ENCODE results near the gene HIGD2A. TPM values are rescaled to one million over a fixed set of nuclear protein-coding genes. Genes with fewer than 3 reads are reported as not detected.

The HIGD2A gene
- total RNA-seq, 1 donor from 2014 or later: 88.3 TPM

- Mint-ChIP-seq H3K27ac (peak within 1 kb of the TSS; percentile 88), H3K4me3 (peak within 1 kb of the TSS; percentile 86), H3K36me3 (no peaks in the 10 kb centered on the region), H3K9me3 (no peaks in the 10 kb centered on the region), H3K27me3 (peaks cover 9% of the 10 kb centered on the region), H3K4me1 (ENCODE audit: unreplicated experiment) (peaks cover 27% of the 10 kb centered on the region)
- peak; percentile 77 for TF ChIP-seq CTCF (conservative IDR thresholded peaks at IDR 0.05)
- DNase-seq (ENCODE audit: extremely low spot score, unreplicated experiment): peak; percentile 87
These were observed 27.7 kb downstream of the HIGD2A start, which contains the start of gene CLTB for GRCh38 chr5:176415952-176416924. Gene CLTB (minus strand): TSS chr5:176416539. CDS start chr5:176416363, 176 bp downstream.

GRCh38 chr5:176416965-176417364, 28.4 kb downstream of the HIGD2A start:
- TF ChIP-seq CTCF (conservative IDR thresholded peaks at IDR 0.05): no peak
- peaks cover 22% of the 10 kb centered on the region for H3K4me1 Mint-ChIP-seq (ENCODE audit: unreplicated experiment)
- H3K27ac Mint-ChIP-seq: peak overlapping the region; percentile 79
- peaks cover 9% of the 10 kb centered on the region for H3K27me3 Mint-ChIP-seq
- no peaks in the 10 kb centered on the region for H3K9me3 Mint-ChIP-seq
- H3K4me3 Mint-ChIP-seq: peak overlapping the region; percentile 80
- H3K36me3 Mint-ChIP-seq: no peaks in the 10 kb centered on the region
- DNase-seq (ENCODE audit: extremely low spot score, unreplicated experiment): no peak

GRCh38 chr5:176418251-176418650, 29.7 kb downstream of the HIGD2A start:
- Mint-ChIP-seq H3K27me3 (peaks cover 12% of the 10 kb centered on the region), H3K9me3 (no peaks in the 10 kb centered on the region), H3K4me3 (no peak overlapping the region)

GRCh38 chr5:176420086-176420485, 31.5 kb downstream of the HIGD2A start:
- DNase-seq (ENCODE audit: extremely low spot score, unreplicated experiment): no peak
- H3K27me3 Mint-ChIP-seq: peaks cover 12% of the 10 kb centered on the region
- peaks cover 10% of the 10 kb centered on the region for H3K4me1 Mint-ChIP-seq (ENCODE audit: unreplicated experiment)
- H3K9me3 Mint-ChIP-seq: no peaks in the 10 kb centered on the region
- no peak overlapping the region for H3K4me3 Mint-ChIP-seq
- no peaks in the 10 kb centered on the region for H3K36me3 Mint-ChIP-seq
- no peak overlapping the region for H3K27ac Mint-ChIP-seq
- no peak for TF ChIP-seq CTCF (conservative IDR thresholded peaks at IDR 0.05)

More at GRCh38 chr5:176418251-176418650, 29.7 kb downstream of the HIGD2A start:
- Mint-ChIP-seq H3K36me3 (no peaks in the 10 kb centered on the region), H3K4me1 (ENCODE audit: unreplicated experiment) (peaks cover 18% of the 10 kb centered on the region), H3K27ac (peak overlapping the region; percentile 78)
- no peak for TF ChIP-seq CTCF (conservative IDR thresholded peaks at IDR 0.05)
- no peak for DNase-seq (ENCODE audit: extremely low spot score, unreplicated experiment)

- no peaks in the 10 kb centered on the region for H3K36me3 Mint-ChIP-seq
- DNase-seq (ENCODE audit: extremely low spot score, unreplicated experiment): no peak
These were observed 32.5 kb downstream of the HIGD2A start for GRCh38 chr5:176420972-176421544.

More at GRCh38 chr5:176420972-176421544, 32.5 kb downstream of the HIGD2A start:
- Mint-ChIP-seq H3K27ac (no peak overlapping the region), H3K4me1 (ENCODE audit: unreplicated experiment) (peaks cover 7% of the 10 kb centered on the region), H3K4me3 (no peak overlapping the region), H3K9me3 (peaks cover 4% of the 10 kb centered on the region), H3K27me3 (peaks cover 12% of the 10 kb centered on the region)
- no peak for TF ChIP-seq CTCF (conservative IDR thresholded peaks at IDR 0.05)

Data from type B pancreatic cell (in vitro differentiated cells).